ENCODE data around the gene DDC.

- no peak for TF ChIP-seq POLR2A (IDR thresholded peaks at IDR 0.05; ENCODE audit: low read length)
- TF ChIP-seq GATA1 (IDR thresholded peaks at IDR 0.05; ENCODE audit: low read depth, low read length): no peak
Measured at GRCh38 chr7:50565977-50566376, 772 bp upstream of the DDC start.
